Neural cell (in vitro differentiated cells): ENCODE data around the gene SEPTIN8.

Source experiments
- CTCF ChIP-seq: fragments of 450-650 bp; IDR thresholded peaks from 2 replicates; pipeline ENCODE4 v1.5.1; 2014; ENCODE audit warnings: antibody characterized with exemption, mild to moderate bottlenecking, moderate library complexity; ENCODE audit not compliant: poor library complexity, severe bottlenecking
- EZH2 ChIP-seq: fragments of 200-600, 300-800 bp; shearing (Covaris generic), sonication (generic); IDR thresholded peaks from 2 replicates; pipeline ENCODE4 v1.6.1; 2014; ENCODE audit warnings: antibody characterized with exemption, low read length, borderline replicate concordance, mild to moderate bottlenecking; ENCODE audit not compliant: insufficient read depth, poor library complexity, severe bottlenecking

- TF ChIP-seq EZH2: no peak
- peak; percentile 32 for TF ChIP-seq CTCF
These were observed 62.4 kb downstream of the SEPTIN8 start for GRCh38 chr5:132714456-132715307.
